RPMI7951 (cell line): Measurements from ENCODE around the gene UTP18. TPM values are rescaled to one million over a fixed set of nuclear protein-coding genes. Genes with fewer than 3 reads are reported as not detected.
"Not testable (repeated sequence)": the region's sequence is repeated elsewhere in the genome, so short reads cannot be mapped to it uniquely, and the experiment has no call there.

Experiments used
- DNase-seq: peaks from one replicate; pipeline ENCODE4 v3.0.0-alpha.2; 2012; ENCODE audit warnings: low read depth
- total RNA-seq: library from RNA; depleted of rRNA; stranded (reverse); fragments of >200 nt; shearing (Covaris generic); gene quantifications from 2 replicates; pipeline ENCODE4 v1.2.3, GENCODE V29; 2014; rRNA removed

Gene UTP18
- 51.8 and 52.4 TPM in 2 replicates for total RNA-seq

DNA sequence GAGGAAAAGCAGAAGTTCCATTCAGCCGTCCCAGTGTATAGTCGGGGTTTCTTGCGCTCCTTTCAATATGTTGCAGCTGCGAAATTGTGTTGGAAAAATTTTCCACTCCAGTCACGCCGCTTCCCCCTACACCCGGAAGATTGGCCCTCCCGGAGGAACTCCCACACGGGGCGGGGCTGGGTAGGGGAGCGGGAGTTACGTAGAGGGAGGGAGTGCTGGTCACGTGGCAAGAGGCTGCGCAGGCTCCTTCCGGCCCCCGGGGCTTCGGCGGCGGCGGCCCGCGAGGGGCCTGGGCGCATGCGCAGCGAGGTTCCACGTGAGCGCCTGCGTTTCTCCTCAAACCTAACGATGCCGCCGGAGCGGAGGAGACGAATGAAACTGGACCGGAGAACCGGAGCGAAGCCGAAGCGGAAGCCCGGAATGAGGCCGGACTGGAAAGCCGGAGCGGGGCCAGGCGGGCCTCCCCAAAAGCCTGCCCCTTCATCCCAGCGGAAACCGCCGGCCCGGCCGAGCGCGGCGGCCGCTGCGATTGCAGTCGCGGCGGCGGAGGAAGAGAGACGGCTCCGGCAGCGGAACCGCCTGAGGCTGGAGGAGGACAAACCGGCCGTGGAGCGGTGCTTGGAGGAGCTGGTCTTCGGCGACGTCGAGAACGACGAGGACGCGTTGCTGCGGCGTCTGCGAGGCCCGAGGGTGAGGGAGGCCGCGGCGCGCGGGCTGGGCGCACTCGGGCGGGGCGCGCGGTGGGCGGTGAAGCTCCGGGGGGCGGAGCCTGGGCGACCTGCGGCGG lies at the start of gene UTP18:
TSS of gene UTP18 (plus strand) at position 310 of the 787 bp plus-strand sequence. CDS start at position 349, 39 bp downstream.
- DNase-seq = peak; percentile 94

DNA sequence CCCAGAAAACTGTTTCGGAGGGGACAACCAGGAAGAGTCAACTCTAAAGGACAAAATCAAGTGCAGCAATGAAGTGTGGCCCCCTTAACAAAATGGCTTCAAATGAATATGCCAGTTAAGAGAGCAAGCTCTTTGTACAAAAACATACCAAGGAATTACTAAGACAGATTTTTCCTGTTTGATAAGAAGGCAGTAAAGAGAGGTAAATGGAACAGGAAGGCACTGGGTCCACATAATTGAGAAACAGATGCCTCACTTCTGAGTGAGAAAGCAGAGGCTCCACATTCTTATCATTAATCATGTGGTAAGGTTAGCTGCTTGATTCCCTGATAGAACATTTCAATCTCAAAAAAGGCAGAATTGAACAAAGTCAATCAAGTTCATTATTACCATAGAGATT lies 45.4 kb upstream of the UTP18 start:
- no peak for DNase-seq

DNA sequence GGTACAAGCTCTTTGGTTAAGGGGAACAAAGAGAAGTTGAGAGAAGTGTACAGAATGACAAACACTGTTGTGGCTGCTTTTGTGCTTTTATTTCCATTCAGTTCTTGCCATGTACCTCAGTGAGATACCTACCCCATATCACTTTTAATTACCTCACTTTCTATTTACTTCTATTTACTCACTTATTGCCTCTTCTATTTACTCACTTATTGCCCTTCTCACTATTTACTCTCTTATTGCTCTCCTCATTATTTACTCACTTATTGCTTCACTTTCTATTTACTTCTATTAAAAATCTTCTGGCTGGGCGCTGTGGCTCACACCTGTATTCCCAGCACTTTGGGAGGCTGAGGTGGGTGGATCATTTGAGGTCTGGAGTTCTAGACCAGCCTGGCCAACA lies 42.4 kb upstream of the UTP18 start:
- DNase-seq = no peak

DNA sequence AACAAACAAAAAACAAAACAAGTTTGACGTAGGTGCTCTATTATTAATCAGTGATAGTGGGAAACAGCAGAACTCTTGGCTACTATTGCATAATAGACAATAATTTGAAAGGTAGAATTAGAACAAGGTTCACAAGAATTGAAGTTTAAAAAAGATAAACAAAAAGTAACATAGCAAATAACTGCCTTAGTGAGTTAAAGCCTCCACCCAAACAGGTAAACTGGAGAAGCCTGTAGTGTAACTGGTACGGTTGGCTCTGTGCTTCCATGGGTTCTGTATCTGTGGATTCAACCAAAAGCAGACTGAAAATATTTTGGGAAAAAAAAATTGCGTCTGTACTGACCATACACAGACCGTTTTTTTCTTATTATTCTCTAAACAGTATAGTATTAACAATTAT lies 39.0 kb upstream of the UTP18 start:
- DNase-seq = no peak

DNA sequence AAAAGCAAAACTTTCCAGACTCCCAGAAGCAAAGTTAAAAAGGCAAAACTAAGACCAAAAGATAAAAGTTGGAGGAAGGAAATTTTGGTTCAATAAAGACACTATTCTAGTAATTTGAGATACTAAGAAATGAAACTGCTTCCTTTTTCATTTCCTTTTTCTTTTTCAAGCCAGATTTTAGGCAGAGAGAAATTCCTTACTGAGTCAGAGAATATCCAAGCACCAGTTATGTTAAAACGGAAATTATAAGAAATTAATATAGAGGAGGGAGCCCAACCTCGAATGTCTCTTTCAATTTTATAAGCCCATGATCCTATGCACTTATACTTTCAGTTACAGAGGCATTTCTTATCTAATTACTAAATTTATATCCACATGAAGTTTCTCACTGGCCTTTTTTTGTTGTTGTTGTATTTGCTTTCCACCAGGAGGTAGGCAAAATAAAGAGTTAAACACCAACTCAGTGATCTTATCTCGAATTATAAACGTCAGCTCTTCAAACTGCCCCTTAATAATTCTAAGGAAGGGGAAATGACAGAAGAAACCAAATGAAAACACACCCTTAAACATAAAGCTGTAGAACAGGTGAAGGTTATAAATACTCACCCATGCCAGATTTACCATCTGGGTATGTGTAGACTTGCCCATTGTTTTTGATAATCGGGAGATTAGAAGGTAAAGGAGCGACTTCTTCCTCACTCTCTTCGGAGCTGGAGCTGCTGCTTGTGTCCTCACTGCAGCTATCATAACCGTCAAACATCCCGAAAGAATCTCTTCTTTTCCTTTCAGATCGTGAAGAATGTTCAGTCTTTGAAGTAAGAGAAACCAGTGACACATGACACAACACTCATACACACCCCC lies 35.7 kb upstream of the UTP18 start:
- no peak for DNase-seq

DNA sequence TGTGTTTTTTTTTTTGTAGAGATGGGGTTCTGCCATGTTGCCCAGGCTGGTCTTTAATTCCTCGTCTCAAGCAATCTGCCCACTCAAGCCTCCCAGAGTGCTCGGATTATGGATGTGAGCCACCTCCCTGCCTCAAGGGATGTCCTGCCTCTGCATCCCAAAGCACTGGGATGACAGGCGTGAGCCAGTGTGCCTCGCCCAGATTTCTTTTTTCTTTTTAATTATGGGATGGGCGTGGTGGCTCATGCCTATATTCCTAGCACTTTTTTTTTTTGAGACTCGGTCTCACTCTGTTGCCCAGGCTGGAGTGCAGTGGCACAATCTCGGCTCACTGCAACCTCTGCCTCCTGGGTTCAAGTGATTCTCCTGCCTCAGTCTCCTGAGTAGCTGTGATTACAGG lies 34.8 kb upstream of the UTP18 start:
- DNase-seq = not testable (repeated sequence)

DNA sequence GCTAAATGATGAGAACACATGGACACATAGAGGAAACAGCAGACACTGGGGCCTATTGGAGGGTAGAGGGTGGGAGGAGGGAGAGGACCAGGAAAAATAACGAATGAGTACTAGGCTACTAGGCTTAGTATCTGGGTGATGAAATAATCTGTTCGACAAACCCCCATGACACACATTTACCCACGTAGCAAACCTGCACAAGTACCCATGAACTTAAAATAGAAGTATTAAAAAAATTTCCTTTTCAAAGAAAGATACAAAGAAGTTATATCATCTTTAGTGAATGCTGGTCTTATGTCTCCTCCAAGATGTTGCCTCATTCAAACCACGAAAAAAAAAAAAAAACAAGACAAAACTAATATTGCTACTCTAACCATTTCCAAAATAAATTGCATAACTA lies 32.2 kb upstream of the UTP18 start:
- DNase-seq = no peak

DNA sequence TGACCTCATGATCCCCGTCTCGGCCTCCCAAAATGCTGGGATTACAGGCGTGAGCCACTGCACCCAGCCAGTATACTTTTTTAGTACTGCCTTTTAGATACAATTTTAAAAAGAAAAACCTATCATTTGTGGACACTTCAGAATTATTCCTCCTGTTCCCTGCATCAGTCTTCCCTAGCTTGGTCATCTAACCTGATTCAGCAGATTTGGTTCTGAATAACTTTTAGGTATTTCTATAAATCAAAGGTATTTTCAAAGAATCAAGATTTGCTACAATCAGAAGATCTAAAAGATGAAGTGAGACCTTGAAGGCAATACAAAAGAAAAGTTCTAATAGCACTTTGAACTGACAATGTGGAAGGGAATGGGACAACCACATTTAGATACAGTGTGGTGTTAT lies 30.5 kb upstream of the UTP18 start:
- DNase-seq = no peak

DNA sequence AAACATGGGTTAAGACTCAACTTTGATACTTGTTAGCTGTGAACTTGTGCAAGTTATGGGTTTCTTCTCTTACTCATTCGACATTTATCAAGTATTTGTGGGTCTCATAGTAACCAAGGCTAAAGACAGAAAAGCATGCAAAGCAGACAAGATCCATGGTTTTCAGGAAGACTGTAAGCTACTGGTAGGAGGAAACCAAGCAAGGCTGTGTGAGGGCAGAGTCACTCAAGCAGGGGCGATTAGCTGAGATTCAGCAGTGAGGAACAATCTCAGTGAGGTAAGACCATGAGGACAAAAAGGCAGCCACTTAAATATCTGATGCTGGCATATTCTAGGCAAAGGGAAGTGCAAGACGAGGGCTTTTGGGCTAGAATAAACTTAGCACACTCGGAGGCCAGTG lies 30.0 kb upstream of the UTP18 start:
- no peak for DNase-seq

DNA sequence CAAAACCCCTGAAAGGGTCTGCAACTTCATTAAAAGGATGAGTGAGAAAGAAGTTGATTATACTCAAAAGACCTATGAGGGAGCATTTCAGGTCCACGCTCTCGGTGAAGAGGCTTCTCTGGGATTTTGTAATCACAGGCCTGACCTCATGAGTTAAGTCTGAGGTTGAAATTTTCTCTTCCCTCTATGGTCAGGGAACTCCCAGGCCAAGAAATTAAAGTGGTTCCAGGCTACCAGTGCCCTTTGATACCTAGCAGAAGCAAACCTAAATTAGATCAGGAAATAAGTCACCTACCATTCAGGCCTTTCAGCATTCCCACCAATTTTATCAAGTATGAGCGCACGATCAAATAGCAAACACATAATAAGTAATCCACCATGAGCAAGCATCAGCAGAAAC lies 28.3 kb upstream of the UTP18 start:
- no peak for DNase-seq

DNA sequence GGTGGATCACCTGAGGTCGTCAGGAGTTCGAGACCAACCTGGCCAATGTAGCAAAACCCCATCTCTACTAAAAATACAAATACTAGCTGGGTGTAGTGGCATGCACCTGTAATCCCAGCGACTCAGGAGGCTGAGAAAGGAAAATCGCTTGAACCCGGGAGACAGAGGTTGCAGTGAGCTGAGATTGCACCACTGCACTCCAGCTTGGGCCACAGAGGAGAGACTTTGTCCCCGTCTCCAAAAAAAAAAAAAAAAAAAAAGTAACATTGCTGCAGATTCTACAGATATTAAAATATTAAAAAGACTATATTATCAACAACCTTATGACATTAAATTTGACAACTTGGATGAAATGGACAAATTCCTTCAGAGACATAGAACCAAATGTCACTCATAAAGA lies 26.2 kb upstream of the UTP18 start:
- DNase-seq = no peak

DNA sequence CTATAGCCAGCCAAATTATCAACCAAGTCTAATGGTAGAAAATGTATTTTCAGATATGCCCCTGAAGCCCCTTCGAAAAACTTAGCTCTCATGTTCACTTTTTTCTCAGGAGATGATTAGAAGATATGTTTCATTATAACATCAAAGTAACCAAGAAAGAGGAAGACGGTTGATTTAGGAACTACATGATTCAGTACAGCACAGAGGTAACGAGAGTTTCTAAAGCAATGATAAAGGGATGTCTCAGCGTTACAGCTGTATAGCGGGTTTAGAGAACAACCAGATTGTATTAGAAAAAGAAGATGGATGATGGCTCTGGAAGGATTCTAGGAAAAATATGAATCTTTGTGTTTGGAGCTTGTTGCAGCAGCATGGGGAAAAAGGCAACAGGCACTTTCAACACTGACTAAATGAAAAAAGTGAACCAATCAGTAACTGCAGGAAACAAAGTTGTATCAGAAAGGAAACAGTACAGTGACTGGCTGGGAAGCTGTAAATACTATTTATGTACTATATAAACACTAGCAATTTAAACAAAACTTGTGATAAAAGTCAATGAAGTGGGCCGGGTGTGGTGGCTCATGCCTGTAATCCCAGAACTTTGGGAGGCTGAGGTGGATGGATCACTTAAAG lies 22.0 kb upstream of the UTP18 start:
- DNase-seq = no peak

DNA sequence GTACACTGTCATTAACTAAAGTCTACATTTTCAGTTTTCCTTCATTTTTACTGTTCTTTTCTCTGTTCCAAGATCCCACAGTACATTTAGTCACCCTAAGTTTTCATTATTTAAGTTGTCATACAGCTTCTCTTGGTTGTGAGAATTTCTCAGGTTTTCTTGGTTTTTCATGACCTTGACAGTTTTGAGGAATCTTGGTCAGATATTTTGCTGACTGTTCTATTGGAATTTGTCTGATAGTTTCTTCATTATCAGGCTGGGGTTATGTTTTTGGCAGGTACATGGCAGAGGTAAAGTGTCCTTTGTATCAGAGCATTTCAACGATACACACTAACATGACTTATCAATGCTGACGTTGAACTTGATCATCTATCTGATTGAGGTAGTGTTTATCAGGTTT lies 20.1 kb upstream of the UTP18 start:
- DNase-seq = no peak

DNA sequence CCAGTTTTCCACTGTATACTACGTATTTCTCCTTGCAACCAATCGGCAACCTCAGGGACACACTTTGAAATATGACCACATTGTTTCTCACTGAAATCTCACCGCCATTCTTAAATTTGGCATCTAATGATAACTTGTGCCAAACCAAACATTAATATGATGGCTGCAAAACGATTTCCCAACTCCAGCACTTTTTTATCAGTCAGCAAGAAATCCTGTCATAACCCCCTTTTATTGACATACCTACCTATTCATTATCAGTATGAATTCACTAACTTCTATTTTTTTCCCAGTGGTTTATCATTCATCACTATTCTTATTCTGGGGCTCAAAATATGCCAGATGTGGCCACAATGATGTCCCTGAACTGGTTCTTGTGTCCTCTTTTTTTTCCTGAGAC lies 16.3 kb upstream of the UTP18 start:
- DNase-seq = no peak

DNA sequence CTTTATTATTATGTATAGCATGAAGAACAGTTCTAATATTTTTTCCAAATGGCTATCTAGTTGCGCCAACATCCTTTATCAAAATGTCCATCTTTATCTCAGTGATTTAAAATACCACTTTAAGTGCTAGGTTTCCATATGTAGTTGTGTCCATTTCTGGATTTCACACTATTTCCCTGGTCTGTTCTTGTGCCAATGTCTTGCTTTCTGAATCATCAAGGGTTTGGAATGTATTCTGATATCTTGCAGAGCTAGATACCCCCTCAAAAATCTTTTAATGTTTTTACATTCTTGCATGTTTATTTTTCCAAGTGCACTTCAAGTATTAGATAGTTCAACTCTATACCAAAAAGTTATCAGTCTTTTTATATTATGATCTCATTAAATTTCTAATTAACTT lies 14.8 kb upstream of the UTP18 start:
- no peak for DNase-seq

DNA sequence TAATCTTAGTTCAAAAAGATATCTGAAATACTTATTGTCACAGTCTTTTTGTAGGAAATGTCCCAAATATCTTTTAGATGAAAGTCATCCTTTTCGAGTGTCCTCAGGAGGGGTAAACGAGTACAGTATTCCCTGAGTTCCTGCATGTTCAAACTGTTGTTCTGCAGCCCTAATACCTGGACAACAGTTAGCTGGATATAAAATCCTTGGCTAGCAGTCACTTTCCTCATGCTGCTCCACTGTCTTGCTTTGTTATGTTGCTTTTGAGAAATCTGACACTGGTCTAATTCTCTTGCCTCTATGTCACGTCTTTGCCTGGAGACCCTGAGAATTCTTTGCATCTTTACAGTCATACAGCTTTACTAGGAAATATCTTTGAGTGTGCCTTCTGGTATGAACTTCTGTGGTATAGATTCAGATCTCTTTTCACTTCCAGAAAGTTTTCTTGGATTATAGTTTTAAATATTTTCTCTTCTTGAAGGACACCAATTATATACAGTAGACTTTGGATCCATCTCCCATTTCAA lies 10.0 kb upstream of the UTP18 start:
- no peak for DNase-seq

DNA sequence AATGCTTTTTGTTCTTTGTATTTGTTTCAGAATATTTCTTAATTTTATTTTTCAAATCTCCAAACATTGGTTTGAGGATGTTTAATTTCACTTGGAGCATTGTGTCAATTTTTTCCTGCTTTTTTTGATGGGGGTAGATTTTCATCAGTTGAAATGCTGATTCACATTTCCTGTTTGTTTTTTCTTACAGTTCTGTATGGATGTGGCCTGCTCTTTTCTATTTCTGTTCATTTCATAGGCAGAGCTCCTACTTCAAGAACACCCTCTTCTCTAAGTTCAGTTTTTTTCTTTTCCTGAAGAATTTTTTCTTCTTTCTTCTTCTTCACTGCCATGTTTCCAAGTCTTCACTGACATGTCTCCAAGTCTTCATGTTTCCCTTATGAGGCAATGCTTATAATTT lies 9.3 kb upstream of the UTP18 start:
- DNase-seq = no peak

DNA sequence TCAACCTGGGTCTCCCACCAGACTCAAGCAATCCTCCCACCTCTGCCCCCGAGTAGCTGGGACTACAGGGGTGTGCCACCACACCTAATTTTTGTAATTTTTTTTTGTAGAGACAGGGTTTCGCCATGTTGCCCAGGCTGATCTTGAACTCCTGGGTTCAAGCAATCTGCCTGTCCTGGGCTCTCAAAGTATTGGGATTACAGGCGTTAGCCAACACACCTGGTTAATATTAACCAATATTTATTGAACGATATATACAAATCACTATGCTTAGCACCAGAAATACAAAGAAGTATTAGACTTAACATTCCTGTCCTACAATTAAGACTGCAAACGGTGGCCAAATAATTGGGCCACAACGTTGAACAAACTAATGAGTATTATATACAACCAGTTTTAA lies 4.7 kb upstream of the UTP18 start:
- DNase-seq = no peak

DNA sequence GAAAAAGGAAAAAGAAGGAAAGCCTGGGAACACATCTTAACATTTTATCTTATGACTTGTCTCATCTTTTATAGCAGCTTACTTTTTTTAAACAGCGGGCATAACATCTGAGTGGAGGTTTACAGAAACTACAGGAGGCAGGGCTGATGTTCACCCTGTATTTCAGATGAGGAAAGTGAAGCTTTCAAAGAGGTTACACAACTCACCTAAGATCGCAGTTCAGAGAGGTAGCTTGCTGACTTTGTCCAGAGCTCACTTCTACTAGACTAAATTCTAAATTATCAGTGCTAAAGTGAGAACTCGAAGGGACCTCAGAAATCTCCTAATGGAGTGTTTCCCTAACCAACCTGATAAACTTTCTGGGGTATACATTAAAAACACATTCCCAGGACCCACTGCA lies 4.2 kb upstream of the UTP18 start:
- no peak for DNase-seq

DNA sequence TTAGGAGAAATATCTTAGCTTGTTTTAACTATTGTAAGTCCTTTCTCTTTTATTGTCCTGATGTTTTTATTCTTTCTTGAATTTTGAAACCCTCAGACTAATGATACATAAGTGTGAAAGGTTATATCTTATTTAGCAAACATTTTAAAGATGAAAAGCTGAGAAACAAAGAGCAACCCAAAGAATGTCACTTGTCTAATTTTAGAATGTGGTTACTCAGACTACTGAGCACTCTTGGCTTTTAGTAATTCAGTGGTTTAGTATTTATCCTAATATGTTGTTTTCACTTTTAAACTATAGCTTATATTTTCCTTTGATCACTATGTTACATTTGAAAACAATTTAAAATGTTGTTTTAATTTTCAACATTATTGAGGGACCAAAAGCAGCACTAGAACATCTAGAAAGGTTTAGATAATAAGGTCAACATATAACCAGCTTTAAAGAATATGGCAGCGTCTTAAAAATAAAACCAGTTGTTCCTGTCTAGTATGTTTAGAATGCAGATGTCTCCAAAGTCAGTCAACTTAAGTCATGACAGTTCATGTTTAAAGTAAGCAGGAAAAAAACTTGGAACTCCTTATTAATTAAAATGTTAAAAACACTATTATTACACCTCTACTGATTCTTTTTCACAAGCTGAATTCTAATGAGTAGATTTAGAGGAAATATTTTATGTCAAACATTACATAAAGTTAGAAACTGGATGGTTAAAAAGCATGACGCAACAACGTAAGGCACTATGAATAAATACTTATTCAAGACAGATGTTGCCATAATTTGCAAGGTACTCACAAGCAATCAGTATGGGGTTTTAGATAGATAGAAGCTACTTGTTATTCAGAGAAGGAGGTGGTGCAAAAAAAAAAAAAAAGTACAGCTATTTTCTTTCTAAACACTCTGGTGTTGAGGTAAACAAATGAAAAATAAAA lies 2.9 kb upstream of the UTP18 start:
- DNase-seq = no peak
